GM21723 (cell line): ENCODE data around the gene CDC123.
A peak's percentile ranks its signal among the peaks of the same experiment; 100 is the strongest.
"Not testable (repeated sequence)": the region's sequence is repeated elsewhere in the genome, so short reads cannot be mapped to it uniquely, and the experiment has no call there.

Experiments
- ATAC-seq: cut with Tn5 transposase; IDR thresholded peaks from one replicate; pipeline ENCODE4 v1.9.1; 2021; ENCODE audit warnings: mild to moderate bottlenecking, moderate library complexity; ENCODE audit not compliant: unreplicated experiment

The CDC123 gene

GRCh38 chr10:12189426-12189825, 6.6 kb upstream of the CDC123 start:
- ATAC-seq, result no peak

GRCh38 chr10:12191715-12192114, 4.3 kb upstream of the CDC123 start:
- no peak for ATAC-seq

GRCh38 chr10:12193193-12193592, 2.8 kb upstream of the CDC123 start:
- ATAC-seq, result no peak

- peak; percentile 27 for ATAC-seq
These were observed 1.2 kb upstream of the CDC123 start for GRCh38 chr10:12194752-12195271.

DNA sequence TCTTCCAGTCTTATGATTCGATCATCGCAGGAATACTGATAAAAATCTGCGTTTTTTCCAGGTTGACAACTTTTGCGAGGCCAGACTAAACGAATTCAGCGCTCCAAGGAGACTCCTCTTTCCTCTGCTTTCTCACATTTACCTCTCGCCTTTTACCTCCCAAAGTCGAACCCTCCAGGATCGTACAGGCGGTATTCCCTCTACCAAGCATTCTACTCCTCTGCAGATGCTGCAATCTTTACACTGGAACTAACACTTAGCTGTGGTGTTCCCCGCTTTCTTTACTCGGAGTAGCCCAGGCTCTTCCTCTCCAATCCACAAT, 746 bp upstream of the CDC123 start:
- ATAC-seq, result peak; percentile 16

GRCh38 chr10:12196531-12197211, 683 bp downstream of the CDC123 start:
- ATAC-seq, result no peak

GRCh38 chr10:12198156-12198555, 2.2 kb downstream of the CDC123 start:
- no peak for ATAC-seq

DNA sequence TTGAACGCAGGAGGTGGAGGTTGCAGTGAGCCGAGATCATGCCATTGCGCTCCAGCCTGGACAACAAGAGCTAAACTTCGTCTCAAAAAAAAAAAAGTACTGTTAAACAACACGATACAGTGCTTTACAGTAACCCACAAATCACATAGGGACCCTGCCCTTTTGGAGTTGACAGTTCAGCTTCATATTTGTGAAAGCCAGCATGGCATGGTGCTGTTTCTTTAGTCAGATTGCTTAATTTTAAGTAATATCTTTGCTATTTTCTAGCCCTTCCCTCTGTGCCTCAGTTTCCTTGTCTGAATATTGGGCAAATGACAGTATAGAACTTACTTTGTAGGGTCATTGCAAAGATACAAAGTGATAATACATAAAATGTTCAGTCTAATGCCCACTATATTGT, 4.9 kb downstream of the CDC123 start:
- no peak for ATAC-seq

DNA sequence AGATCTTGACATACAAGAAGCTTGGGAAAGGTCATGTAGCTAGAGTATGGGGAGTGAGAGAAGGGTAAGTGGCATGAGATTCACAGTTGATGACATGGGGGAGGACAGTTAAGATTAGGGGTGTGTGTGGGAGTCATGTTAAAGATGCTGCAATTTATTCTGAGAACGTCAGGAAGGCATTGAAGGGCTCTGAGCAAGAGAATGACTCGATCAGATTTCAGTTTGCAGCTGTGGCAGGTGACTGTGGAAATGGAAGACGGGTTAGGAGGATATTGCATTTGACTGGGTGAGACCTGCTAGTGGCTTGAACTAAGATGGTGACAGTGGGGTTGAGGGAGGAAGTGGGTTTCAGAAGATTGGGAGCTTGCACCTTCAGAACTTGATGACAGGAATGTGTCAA, 5.6 kb downstream of the CDC123 start:
- ATAC-seq, result no peak

GRCh38 chr10:12202226-12202625, 6.2 kb downstream of the CDC123 start:
- no peak for ATAC-seq

GRCh38 chr10:12205082-12205481, 9.1 kb downstream of the CDC123 start:
- ATAC-seq, result no peak

- ATAC-seq, result no peak
These were observed 11.1 kb downstream of the CDC123 start for GRCh38 chr10:12207114-12207513.

DNA sequence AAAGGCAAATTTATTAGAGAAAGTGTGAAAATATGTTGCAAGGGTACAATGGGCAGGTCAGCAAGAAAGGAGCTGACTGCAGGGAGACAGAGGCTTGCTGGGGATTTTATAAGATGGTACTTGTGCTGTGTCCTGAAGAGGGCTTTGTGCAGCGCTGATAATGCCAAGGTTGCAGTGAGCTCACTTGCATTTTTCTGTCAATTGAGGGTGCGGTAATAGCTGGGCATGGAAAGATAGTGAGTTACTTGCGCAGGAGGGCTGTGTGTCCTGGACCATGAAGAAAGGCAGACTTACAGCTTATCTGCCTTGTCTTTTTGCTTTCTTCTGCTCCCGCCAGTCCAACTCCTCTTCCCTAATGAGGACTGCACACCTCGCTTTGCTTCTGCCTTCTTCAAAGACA, 12.5 kb downstream of the CDC123 start:
- no peak for ATAC-seq

GRCh38 chr10:12212454-12212853, 16.5 kb downstream of the CDC123 start:
- ATAC-seq, result no peak

DNA sequence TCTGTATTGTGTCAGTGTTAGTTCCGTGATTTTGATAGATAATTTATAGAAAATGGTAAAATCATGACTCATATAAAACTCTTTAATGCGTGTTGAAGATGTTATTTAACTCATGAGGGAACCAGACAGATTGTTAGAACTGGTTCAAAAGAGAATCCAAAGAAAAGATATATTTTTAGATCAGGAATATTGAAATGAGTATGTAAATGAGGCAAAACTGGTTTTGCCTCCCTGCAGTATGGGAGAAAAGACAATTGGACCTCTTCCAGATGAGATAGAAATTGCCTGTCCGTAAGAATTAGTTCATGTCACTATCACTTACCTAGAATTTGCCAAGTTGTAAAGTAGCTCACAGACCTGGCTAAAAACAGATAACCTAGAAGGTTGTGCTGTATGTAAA, 17.6 kb downstream of the CDC123 start:
- no peak for ATAC-seq

- no peak for ATAC-seq
These were observed 18.1 kb downstream of the CDC123 start for GRCh38 chr10:12214093-12214492.

DNA sequence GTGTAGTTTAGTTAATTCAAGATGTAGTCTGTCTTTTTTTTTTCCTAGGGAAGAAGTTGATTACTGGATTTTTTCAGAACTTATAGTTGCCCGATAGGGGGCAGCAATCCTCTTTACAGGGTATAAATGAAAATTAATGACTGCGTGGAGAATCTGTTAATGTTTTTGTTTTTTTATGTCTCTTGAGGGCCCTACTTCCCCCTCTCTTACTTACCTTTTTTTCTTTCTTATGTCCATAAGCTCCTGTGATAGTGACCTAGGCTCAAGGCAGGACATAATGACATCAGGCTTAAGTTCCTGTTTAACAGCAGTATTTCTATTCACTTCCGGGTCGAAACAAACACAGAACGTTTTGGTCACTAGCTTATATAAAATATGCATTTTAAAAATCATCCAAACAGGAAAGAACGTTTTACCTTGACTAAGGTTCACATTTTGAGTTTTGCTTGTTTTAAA, 18.8 kb downstream of the CDC123 start:
- no peak for ATAC-seq

GRCh38 chr10:12218991-12219390, 23.0 kb downstream of the CDC123 start:
- no peak for ATAC-seq

DNA sequence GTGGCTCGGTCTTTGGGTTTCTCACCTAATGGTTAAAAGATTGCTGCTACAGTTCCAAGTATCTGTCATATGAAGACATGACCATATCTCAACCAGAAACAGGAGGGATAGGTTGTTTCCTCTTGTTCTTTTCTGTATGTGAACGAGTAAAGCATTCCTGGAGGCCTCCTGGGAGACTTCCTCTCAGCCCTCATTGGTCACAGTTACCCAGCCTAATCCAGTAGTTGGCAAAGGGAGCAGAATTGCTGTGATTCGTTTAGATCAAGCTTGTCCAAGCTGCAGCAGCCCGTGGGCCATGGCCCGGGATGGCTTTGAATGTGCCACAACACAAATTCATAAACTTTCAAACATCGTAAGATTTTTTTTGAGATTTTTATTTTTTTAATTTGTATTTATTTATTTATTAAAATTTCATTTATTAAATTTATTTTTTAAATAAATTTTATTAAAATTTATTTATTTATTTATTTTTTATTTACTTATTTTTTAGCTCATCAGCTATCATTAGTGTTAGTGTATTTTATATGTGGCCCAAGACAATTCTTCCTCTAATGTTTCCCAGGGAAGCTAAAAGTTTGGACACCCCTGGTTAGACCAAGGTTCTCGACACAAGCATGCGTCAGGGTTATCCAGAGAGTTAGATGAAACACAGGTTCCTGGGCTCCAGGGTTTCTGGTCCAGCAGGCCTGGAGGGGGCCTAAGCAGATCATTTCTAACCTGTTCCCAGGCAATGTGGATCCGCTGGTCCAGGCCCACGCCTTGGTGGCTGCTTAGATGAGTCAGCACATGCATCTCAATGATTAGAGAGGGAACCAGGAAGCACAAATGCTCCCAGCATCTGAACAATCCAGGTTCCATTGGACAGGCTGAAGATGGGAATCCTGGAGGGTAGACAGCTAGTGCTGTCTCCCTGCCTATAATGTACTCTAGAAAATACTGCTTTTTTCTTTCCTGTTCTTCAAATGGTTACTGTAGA, 25.6 kb downstream of the CDC123 start:
- no peak for ATAC-seq

- ATAC-seq, result no peak
These were observed 29.5 kb downstream of the CDC123 start for GRCh38 chr10:12225444-12225843.

DNA sequence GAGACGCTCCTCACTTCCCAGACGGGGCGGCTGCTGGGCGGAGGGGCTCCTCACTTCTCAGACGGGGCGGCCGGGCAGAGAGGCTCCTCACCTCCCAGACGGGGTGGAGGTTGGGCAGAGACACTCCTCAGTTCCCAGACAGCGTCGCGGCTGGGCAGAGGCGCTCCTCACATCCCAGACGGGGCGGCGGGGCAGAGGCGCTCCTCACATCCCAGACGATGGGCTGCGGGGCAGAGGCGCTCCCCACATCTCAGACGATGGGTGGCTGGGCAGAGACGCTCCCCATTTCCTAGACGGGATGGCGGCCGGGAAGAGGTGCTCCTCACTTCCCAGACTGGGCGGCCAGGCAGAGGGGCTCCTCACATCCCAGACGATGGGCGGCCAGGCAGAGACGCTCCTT, 30.4 kb downstream of the CDC123 start:
- not testable (repeated sequence) for ATAC-seq

- no peak for ATAC-seq
These were observed 32.9 kb downstream of the CDC123 start for GRCh38 chr10:12228851-12229250.
